GM19035 (cell line): ENCODE results near the gene STPG2.
"Not testable (repeated sequence)": the region's sequence is repeated elsewhere in the genome, so short reads cannot be mapped to it uniquely, and the experiment has no call there.

Experiments
- ATAC-seq: cut with Tn5 transposase; IDR thresholded peaks from one replicate; pipeline ENCODE4 v1.9.1; 2021; ENCODE audit not compliant: unreplicated experiment

Gene STPG2

DNA sequence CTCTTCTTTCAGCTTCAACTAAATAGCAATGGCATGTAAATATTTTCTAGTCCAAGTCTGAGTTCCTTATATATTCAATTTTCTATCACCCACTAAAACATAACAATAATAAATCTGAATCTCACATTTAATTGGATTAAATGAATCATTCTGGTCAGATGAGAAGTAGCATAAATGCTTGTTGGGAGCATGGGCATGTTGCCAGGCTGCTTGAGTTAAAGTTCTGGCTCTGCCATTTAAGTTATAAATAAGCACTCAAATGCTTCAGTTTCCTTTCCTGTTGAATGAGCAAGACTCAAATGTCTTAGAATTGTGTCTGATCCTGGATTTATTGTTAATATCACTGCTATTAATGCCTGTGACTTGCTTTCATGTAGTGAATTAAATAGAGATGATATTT lies 496.3 kb downstream of the STPG2 start:
- no peak for ATAC-seq

DNA sequence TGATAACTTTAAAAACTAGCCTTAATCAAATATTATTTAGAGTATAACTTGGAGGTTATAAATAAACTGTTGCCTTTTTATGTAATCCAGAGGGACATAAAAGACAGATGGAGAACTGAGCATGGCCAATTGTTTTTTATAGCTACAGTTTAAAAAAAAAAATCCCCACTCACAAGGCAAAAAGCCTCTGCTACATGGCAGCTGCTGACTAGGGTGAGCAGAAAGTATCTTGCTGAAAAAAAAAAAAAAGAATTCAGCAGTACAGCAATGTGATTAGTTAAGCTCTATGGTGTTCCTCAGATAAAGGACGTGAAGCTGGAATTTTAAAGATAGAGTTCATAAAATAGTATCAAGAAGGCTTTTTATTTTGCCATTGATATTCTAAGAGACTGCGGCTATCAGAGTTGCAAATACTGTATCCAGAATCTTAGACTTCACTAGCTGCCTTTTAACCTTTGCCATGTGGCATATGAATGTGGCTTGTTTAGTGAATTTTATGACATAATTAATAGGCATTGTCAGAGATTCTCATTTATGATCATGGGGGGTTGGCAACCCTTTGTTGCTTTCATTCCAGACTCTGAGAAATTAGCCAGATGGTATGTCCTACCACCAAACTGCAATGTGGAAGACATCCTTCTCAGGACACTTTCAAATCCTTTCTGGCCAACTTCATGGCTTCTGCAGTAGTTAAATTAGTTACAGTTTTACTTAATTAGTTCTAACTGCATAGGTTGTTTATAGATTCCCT lies 498.0 kb downstream of the STPG2 start:
- no peak for ATAC-seq

DNA sequence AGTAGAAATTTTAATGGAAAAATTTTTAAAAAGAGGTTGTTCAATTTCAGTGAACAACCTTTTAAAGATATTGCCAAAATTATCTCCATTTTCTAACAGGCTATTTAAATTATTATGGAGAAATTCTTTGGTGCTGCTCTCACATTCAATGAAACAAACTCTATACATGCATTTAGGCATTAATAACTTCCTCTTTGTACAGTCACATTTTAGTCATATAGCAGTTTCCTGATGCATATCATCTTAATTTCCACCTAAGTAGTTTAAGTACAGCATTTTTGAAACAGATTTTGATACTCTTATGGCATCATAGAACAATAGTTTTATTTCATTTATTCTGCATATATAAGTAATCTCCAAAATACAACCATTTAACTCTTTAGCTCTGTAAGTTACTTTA lies 500.1 kb downstream of the STPG2 start:
- no peak for ATAC-seq

DNA sequence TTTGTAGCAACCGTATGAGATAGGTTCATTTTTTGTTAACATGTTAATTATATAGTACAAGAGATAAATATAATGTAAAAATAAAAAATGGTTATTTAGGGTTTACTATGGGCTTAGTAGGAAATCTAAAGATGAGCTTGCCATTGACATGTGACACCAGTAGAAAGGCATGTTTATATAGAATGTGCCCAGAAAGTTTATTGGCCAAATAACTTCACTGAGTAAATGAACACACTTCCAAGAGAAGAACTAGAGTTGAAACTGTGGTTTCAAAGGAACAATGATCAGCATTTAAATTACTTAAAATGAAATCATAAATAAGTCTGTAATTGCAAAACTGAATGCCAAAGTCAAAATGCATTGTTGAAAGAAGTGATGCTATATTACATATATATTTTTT lies 503.3 kb downstream of the STPG2 start:
- ATAC-seq, result no peak

DNA sequence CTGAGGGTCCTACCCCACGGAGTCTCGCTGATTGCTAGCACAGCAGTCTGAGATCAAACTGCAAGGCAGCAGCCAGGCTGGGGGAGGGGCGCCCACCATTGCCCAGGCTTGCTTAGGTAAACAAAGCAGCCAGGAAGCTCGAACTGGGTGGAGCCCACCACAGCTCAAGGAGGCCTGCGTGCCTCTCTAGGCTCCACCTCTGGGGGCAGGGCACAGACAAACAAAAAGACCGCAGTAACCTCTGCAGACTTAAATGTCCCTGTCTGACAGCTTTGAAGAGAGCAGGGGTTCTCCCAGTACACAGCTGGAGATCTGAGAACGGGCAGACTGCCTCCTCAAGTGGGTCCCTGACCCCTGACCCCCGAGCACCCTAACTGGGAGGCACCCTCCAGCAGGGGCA lies 509.4 kb downstream of the STPG2 start:
- not testable (repeated sequence) for ATAC-seq

DNA sequence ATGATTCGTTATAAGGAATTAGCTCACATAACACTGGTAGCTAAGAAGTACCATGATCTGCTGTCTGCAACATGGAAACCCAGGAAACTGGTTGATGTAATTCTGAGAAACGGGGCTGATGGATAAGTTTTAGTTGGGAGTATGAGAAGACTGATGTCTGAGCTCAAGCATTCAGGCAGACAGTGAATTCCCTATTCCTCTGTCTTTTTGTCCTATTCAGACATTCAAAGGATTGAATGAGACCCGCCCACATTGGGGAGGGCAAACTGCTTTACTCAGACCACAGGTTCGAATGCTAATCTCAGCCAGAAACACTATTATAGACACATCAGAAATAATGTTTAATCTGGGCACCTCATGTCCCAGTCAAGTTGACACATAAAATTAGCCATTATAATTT lies 515.5 kb downstream of the STPG2 start:
- no peak for ATAC-seq

DNA sequence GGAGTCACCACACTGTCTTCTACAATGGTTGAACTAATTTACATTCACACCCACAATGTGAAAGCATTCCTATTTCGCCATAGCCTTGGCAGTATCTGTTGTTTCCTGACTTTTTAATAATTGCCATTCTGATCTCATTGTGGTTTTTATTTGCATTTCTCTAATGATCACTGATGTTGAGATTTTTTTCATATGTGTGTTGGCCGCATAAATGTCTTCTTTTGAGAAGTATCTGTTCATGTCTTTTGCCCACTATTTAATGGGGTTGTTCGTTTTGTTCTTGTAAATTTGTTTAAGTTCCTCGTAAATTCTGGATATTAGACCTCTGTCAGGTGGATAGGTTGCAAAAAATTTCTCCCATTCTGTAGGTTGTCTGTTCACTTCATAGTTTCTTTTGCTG lies 519.1 kb downstream of the STPG2 start:
- ATAC-seq, result no peak

DNA sequence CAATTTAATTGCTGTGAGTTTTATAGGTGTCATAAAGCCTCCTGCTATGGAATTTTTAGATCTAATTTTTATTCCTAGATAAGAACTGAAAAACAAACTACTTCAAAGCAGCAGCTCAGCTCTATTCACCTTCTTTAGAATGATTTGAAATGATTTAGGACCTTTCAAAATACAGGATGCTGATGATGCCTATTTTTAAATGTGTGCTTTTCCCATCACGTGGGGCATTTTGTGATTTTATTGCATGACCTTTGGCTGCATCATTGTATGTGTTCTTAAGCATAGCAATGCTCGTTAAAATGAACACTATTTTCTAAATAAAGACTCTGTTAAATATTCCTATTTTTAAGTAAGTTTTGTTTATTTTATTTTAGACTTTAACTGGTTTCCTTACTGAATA lies 537.3 kb downstream of the STPG2 start:
- ATAC-seq, result no peak

DNA sequence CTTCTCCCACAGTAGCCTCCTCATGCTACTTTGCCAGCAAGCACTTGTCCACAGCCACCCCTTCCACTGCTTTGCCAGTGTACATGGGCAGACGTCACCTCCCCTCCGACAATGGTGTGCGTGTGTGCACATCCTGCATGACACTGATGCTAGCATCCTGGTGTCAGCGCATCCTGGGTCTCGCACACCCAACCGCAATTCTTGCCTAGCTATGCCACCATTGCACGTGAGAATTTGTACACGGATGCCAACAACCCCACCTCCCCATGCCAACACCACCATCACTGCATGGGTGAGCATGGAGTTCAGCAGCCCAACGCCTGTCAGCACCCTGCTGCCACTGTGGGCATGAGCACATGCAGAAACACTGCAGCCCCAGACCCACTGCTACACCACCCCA lies 550.0 kb downstream of the STPG2 start:
- ATAC-seq, result no peak

DNA sequence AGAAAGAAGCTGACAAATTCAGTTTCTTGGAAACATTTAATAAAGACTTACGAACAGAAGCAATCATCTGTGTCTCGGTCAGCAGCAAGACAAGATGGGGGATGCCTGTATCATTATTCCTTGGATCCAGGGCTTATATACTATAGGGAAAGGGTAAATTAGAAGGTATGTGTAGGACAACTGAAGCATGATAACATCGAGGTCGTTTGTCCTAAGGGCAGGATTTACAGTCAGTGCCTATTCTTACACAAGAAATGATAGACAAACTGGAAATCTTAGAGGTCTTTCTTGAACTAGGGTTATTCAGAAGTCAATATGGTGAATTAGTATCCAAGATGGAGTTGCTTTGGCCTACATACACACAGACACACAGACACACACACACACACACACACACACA lies 553.0 kb downstream of the STPG2 start:
- no peak for ATAC-seq

DNA sequence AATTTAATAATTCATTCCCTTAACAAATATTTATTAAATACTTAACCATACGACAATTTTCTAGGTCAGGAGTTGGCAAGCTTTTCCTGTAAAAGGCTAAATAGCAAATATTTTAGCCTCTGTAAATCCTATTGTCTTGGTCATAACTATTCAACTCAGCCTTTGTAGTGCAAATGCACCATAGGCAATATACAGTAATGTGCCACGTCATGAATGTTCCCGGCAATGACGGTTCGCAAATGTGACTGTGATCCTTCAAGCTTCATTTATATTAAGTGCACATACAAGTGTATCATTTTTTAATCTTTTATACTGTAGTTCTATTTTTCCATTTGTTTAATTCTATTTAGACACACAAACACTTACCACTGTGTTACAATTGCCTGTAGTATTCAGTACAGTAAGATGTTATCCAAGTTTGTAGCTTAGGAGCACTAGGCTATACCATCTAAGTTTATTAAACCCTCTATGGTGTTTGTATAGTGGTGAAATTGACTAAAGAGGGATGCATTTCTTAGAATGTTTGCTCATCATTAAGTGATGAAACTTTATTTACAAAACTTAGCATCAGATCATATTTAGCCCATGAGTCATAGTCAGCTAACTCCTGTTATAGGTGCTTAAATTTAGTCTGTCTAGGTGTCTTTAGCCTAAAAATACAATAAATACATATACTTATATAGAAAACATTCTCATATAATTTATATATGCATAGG lies 553.6 kb downstream of the STPG2 start:
- no peak for ATAC-seq

DNA sequence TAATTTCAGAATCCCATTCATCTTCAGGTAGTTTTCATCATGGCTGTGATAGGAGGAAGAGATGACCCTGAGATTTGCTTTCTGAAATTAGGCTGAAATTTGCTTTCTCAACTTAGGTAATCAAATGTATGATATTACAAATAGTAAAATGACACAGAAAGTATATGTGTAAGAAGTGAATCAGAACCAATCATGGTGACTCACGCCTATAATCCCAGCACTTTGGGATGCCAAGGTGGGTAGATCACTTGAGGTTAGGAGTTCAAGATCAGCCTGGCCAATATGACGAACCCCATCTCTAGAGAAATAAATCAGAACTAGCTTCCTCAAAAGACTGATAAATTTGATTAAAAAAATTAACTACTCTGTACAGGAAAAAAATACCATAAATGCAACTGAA lies 555.4 kb downstream of the STPG2 start:
- ATAC-seq, result no peak

DNA sequence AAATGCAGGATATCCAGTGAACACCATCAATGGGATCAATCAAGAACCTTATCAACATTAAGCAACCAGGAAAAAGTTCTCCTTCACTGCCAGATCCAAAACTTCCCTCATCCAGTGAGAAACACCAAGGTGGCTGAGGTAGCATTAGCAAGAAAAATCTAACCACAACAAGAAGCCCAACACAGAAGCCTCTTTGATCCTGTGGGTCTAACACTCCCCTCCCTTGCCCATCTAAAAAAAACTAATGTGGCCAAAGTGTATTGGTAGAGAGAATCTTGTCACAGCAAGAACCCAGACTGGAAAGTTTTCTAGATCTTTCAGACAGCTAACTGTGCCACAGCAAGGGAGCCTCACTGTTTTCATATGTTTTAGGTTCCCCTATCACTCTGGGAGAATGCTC lies 558.0 kb downstream of the STPG2 start:
- no peak for ATAC-seq

DNA sequence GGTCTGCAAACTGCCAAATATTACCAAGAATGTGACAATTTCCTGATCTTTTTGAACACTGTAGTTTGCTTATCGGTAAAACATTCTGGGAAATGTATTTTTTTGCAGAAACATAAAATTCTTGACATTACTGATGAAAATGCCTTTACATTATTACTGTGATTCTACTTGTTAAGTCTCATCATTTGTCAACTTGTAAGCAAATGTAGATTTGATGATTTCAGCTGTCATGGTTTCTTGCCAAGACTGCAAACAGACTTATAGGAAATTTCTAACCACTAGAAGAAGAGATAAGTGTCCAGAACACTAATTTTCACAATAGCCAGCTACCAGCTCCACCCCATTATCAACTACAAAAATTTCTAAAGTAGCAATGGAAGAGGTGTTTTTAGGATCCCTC lies 560.4 kb downstream of the STPG2 start:
- no peak for ATAC-seq

DNA sequence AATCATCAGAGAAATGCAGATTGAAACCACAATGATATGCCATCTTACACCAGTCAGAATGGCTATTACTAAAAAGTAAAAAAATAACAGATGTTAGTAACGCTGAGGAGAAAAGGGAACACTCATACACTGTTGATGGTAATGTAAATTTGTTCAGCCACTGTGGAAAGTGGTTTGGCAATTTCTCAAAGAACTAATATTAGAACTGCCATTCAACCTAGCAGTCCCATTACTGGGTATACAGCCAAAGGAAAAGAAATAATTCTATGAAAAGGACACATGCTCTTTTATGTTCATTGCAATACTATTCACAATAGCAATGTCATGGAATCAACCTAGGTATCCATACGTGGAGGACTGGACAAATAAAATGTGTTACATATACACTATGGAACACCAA lies 566.3 kb downstream of the STPG2 start:
- no peak for ATAC-seq

DNA sequence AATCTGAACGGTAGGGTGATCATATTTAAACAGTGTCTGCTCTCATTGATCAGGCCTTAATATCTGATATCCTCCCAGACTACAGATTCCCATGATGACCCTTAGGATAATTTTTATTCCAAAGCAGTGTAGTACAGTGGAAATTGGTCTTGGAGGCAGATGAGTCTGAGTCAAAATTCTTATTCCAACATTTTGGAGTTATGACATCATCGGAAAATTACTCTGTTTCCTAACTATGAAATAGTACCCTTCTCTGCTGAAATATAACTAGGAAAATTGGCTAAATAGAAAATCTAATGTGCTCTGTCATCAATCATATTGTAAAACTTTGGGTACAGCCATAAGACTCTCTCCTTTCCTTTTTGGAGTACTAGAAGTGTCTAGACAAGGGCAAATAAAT lies 583.3 kb downstream of the STPG2 start:
- no peak for ATAC-seq

DNA sequence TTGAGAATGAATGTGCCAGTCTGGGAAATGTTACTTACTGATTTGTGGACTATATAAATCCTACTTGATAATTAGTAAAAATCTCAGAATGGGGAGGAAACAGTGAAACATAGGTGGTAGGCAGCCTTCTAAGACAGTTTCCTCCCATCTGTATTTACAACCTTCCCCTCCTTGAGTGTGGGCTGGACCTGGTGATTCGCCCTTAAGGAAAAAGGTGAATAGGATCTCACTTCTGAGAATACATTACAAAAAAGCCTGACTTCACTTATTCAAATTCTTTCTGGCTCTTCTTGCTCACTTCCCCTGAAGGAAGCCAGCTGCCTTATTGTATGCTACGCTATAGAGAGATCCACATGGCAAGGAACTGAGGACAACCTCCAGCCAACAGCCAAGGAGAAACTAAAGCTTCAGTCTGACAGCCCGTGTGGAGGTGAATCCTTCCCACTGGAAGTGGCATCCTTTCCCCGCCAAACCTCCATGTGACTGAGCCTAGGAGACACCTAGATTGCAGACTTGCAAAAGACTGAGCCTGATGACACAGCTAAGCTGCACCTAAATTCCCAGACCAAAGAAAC lies 585.0 kb downstream of the STPG2 start:
- ATAC-seq, result no peak

DNA sequence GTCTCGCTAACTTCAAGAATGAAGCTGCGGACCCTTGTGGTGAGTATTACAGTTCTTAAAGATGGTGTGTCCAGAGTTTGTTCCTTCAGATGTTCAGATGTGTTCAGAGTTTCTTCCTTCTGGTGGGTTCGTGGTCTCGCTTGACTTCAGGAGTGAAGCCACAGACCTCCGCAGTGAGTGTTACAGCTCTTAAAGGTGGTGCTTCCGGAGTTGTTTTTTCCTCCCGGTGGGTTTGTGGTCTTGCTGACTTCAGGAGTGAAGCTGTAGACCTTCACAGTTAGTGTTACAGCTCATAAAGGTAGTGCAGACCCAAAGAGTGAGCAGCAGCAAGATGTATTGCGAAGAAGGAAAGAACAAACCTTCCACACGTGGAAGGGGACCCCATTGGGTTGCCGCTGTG lies 592.6 kb downstream of the STPG2 start:
- not testable (repeated sequence) for ATAC-seq

DNA sequence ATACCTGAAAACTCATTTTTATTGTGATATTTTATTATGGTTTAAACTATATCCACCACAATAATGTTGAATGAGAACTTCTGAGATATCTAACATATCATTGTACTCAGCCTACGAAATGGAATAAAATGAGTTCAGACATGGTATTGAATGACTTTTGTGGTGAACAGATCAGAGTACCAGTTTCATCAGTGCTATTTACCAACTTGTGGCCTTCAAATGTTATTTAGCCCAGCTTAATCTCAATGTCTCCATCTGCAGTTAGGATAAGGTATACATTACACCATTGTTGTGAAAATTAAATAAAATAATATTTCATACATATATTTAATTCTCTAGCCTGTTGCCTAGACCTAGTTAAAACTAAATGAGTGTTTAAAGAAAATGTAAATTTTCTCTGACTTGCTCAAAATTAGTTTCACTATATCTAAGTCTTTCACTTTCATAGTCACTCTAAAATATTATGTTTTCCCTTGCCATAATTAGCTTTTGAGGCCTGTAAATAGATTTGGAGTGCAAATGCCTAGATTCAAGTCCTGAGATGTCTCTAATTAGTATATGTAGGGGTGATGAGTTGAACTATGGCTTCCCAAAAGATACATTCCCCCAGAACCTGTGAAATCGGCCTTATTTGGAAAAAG lies 594.2 kb downstream of the STPG2 start:
- ATAC-seq, result peak; percentile 76

DNA sequence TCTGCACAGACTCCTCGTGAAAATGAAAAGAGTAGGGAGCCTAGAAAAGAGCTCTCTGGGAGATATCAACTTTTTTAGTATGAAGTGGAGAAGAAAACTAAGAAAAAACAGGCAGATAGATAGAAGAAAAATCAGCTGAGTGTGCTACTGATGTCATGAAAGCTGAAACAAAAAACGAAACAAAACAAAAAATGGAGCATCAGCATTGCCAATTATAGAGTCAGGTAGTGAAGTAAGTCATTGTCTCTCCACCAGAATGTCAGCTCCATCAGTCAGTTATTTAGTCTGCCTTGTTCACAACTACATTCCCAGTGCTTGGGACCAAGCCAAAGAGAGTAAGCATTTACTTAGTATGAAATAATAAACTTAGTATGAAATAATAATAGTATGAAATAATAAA lies 595.1 kb downstream of the STPG2 start:
- ATAC-seq, result no peak

DNA sequence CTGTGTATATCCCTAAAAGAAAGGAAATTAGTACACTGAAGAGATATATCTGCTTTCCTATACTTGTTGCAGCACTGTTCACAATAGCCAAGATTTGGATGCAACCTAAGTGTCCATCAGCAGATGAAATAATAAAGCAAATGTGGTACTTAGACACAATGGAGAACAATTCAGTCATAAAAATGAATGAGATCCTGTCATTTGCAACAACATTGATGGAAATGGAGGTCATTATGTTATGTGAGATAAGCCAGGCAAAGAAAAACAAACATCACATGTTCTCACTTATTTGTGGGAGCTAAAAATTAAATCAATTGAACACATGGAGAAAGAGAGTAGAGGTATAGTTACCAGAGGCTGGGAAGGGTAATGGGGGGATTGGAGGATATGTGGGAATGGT lies 611.9 kb downstream of the STPG2 start:
- no peak for ATAC-seq

DNA sequence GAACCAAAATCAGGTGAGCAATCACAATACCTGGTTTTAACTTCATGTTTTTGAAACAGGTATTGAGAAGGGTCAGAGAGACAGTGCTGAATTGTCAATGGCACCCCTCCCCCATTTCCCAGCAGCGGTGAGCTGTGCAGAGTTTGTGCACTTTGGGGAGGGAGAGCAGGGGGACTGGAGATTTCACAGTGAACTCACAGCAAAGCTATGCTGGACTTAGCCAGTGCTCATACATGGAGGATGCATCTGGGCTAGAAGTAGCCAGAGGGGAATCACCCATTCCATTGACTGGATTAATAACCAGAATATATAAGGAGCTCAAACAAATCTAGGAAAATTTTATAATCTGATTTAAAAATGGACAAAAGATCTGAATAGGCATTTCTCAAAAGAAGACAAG lies 612.6 kb downstream of the STPG2 start:
- no peak for ATAC-seq
